H1 (cell line): ENCODE results near the gene MOB3B. TPM values are rescaled to one million over a fixed set of nuclear protein-coding genes. Genes with fewer than 3 reads are reported as not detected.

Experiments used
- CTCF ChIA-PET: fragments of 300-600 bp; sonication (Branson Sonifier 250); formaldehyde crosslinking; loops from one replicate; lab custom pipeline; 2021; ENCODE audit not compliant: partially characterized antibody; lab: Charles Lee
- POLR2A ChIA-PET: fragments of 300-600 bp; sonication (Branson Sonifier 250); formaldehyde crosslinking; loops from one replicate; lab custom pipeline; 2021; ENCODE audit warnings: inconsistent platforms; ENCODE audit not compliant: partially characterized antibody; lab: Charles Lee
- DNase-seq, 2 experiments: peaks; one replicate each; pipeline versions ENCODE4 v3.0.0 to v3.0.0-alpha.2; 2010 to 2022; ENCODE audit warnings: low spot score in 2 of 2, low read depth in 1 of 2, mixed read lengths in 1 of 2
- FAIRE-seq: peaks from 2 replicates; lab custom pipeline; 2011; peaks lifted over from hg19 to GRCh38; lab: Jason Lieb, UNC
- H2AFZ ChIP-seq: 2 replicates; pipeline ENCODE4 v1.8.1; 2012; ENCODE audit warnings: low read length, inconsistent platforms
- H2AK5ac ChIP-seq: 2 replicates; pipeline ENCODE4 v1.6.1; 2013; ENCODE audit warnings: low read depth, low read length
- H2BK120ac ChIP-seq: replicated peaks from 2 replicates; pipeline ENCODE3; 2013; ENCODE audit warnings: low read depth, low read length, inconsistent platforms
- H2BK12ac ChIP-seq: 2 replicates; pipeline ENCODE4 v1.6.1; 2013; ENCODE audit warnings: low read depth, low read length
- H2BK15ac ChIP-seq: 2 replicates; pipeline ENCODE4 v1.6.1; 2013; ENCODE audit warnings: low read length
- H2BK20ac ChIP-seq: 2 replicates; pipeline ENCODE4 v1.6.1; 2013; ENCODE audit warnings: low read length
- H2BK5ac ChIP-seq: 2 replicates; pipeline ENCODE4 v1.6.1; 2013; ENCODE audit warnings: low read depth, low read length
- H3K14ac ChIP-seq: 2 replicates; pipeline ENCODE4 v1.6.1; 2013; ENCODE audit warnings: inconsistent platforms; ENCODE audit not compliant: insufficient read length
- H3K18ac ChIP-seq: 2 replicates; pipeline ENCODE4 v1.6.1; 2013; ENCODE audit warnings: low read length; ENCODE audit errors: extremely low read depth
- H3K23ac ChIP-seq: 2 replicates; pipeline ENCODE4 v1.6.1; 2013; ENCODE audit warnings: inconsistent platforms; ENCODE audit not compliant: insufficient read length
- H3K23me2 ChIP-seq: 2 replicates; pipeline ENCODE4 v1.6.1; 2013; ENCODE audit warnings: low read depth, low read length
- H3K27ac ChIP-seq: 2 replicates; pipeline ENCODE4 v1.6.1; 2011; ENCODE audit warnings: low read depth, low read length, inconsistent platforms
- H3K27me3 ChIP-seq, 4 experiments: replicated peaks in 1 of 4; 1 replicate in 1 of 4; 2 replicates in 3 of 4; pipeline versions ENCODE4 v1.6.1 to v1.8.1; 2011 to 2013; ENCODE audit warnings: low read length in 3 of 4, mild to moderate bottlenecking in 3 of 4, inconsistent platforms in 2 of 4, mixed read lengths in 2 of 4, moderate library complexity in 1 of 4; ENCODE audit not compliant: control insufficient read depth in 3 of 4, insufficient read depth in 3 of 4; ENCODE audit errors: extremely low read depth in 1 of 4
- H3K36me3 ChIP-seq, 4 experiments: 2 replicates each; pipeline versions ENCODE4 v1.6.1 to v1.8.1; 2011 to 2013; ENCODE audit warnings: mild to moderate bottlenecking in 4 of 4, low read length in 3 of 4, moderate library complexity in 2 of 4, control low read depth in 1 of 4, inconsistent platforms in 1 of 4; ENCODE audit not compliant: insufficient read depth in 4 of 4, control insufficient read depth in 2 of 4
- H3K4ac ChIP-seq: replicated peaks from 2 replicates; pipeline ENCODE3; 2013; ENCODE audit warnings: low read length, low read depth, mixed read lengths, inconsistent platforms; ENCODE audit not compliant: insufficient read length
- H3K4me1 ChIP-seq, 4 experiments: replicated peaks in 1 of 4; 1 replicate in 1 of 4; 2 replicates in 3 of 4; pipeline versions ENCODE4 v1.6.1 to v1.8.1; 2011 to 2013; ENCODE audit warnings: low read length in 3 of 4, inconsistent platforms in 2 of 4, mixed read lengths in 1 of 4; ENCODE audit not compliant: insufficient read depth in 4 of 4, control insufficient read depth in 3 of 4
- H3K4me2 ChIP-seq, 2 experiments: 2 replicates each; pipeline versions ENCODE4 v1.6.1 to v1.8.1; 2011 to 2013; ENCODE audit warnings: low read depth in 2 of 2, low read length in 2 of 2, control low read depth in 1 of 2, inconsistent platforms in 1 of 2, mild to moderate bottlenecking in 1 of 2; ENCODE audit not compliant: insufficient read depth in 1 of 2
- H3K4me3 ChIP-seq, 4 experiments: fragments of 200-600, 300-600 bp in 1 of 4; sonication (generic), shearing (Covaris generic), sonication (Bioruptor Twin) in 1 of 4; 2 replicates each; pipeline versions ENCODE4 v1.5.1 to v1.8.1; 2011 to 2016; ENCODE audit warnings: low read length in 4 of 4, low read depth in 3 of 4, control low read depth in 2 of 4, inconsistent platforms in 2 of 4, mild to moderate bottlenecking in 2 of 4, mixed read lengths in 1 of 4, moderate library complexity in 1 of 4; ENCODE audit not compliant: insufficient read depth in 2 of 4; ENCODE audit errors: extremely low read depth in 1 of 4
- H3K56ac ChIP-seq: replicated peaks from 2 replicates; pipeline ENCODE3; 2013; ENCODE audit warnings: low read depth, mild to moderate bottlenecking, mixed read lengths, low read length, inconsistent platforms; ENCODE audit not compliant: insufficient read length
- H3K79me1 ChIP-seq: 2 replicates; pipeline ENCODE4 v1.6.1; 2013; ENCODE audit warnings: low read depth, low read length, control low read depth
- H3K79me2 ChIP-seq, 2 experiments: 2 replicates each; pipeline versions ENCODE4 v1.6.1 to v1.8.1; 2012 to 2013; ENCODE audit warnings: low read length in 2 of 2, mild to moderate bottlenecking in 2 of 2, inconsistent platforms in 1 of 2; ENCODE audit not compliant: insufficient read depth in 2 of 2, control insufficient read depth in 1 of 2
- H3K9ac ChIP-seq, 4 experiments: replicated peaks in 1 of 4; 1 replicate in 1 of 4; 2 replicates in 3 of 4; pipeline versions ENCODE4 v1.6.1 to v1.8.1; 2011 to 2013; ENCODE audit warnings: low read depth in 3 of 4, low read length in 3 of 4, control low read depth in 2 of 4, mild to moderate bottlenecking in 2 of 4, moderate library complexity in 2 of 4, inconsistent platforms in 1 of 4; ENCODE audit errors: extremely low read depth in 1 of 4
- H3K9me3 ChIP-seq, 2 experiments: 2 replicates each; pipeline versions ENCODE4 v1.6.1 to v1.8.1; 2012 to 2013; ENCODE audit warnings: mild to moderate bottlenecking in 2 of 2, moderate library complexity in 2 of 2, control low read depth in 1 of 2, inconsistent platforms in 1 of 2, low read depth in 1 of 2, low read length in 1 of 2, mixed read lengths in 1 of 2; ENCODE audit not compliant: insufficient read depth in 2 of 2
- H4K20me1 ChIP-seq, 2 experiments: replicated peaks in 1 of 2; 2 replicates each; pipeline versions ENCODE3 to v1.8.1; 2011 to 2013; ENCODE audit warnings: inconsistent platforms in 2 of 2, low read length in 2 of 2, mild to moderate bottlenecking in 1 of 2; ENCODE audit not compliant: insufficient read depth in 2 of 2, control insufficient read depth in 1 of 2
- H4K5ac ChIP-seq: 2 replicates; pipeline ENCODE4 v1.6.1; 2013; ENCODE audit warnings: low read length, low read depth, mixed read lengths, inconsistent platforms; ENCODE audit not compliant: insufficient read length
- H4K8ac ChIP-seq: 2 replicates; pipeline ENCODE4 v1.8.0; 2013; ENCODE audit warnings: mild to moderate bottlenecking, moderate library complexity, low read length, inconsistent platforms; ENCODE audit not compliant: insufficient read depth; ENCODE audit errors: extremely low read depth
- H4K91ac ChIP-seq: replicated peaks from 2 replicates; pipeline ENCODE3; 2013; ENCODE audit warnings: low read length, mixed read lengths, inconsistent platforms; ENCODE audit not compliant: insufficient read length
- JUND ChIP-seq: IDR thresholded peaks from 2 replicates; pipeline ENCODE4 v1.6.1; 2011; ENCODE audit warnings: mild to moderate bottlenecking, improper control_type of control experiment, low read length
- POLR2A ChIP-seq, 2 experiments: IDR thresholded peaks; 1 replicate in 1 of 2; 2 replicates in 1 of 2; pipeline ENCODE4 v1.6.1; 2011; ENCODE audit warnings: low read depth in 2 of 2, low read length in 2 of 2, mild to moderate bottlenecking in 2 of 2; ENCODE audit errors: control extremely low read depth in 1 of 2
- WGBS, 2 experiments: shearing (Covaris generic) in 1 of 2; methylation state at CpG; one replicate each; pipeline versions ENCODE4 v1.1.6 to v1.1.7; 2013 to 2015; ENCODE audit warnings: low lambda C conversion rate in 2 of 2, mixed read lengths in 2 of 2, inconsistent platforms in 1 of 2, low coverage in 1 of 2, missing lambda C conversion rate in 1 of 2; ENCODE audit not compliant: insufficient replicate concordance in 2 of 2, insufficient coverage in 1 of 2, insufficient read length in 1 of 2; ENCODE audit errors: extremely low coverage in 1 of 2, missing lambda C conversion rate in 1 of 2; 5-methylcytosine and 5-hydroxymethylcytosine counted together
- polyA plus RNA-seq, 7 experiments: library from polyadenylated mRNA; depleted of rRNA in 3 of 7; stranded (reverse) in 5 of 7; unstranded in 2 of 7; fragments of >200 nt in 5 of 7; fragments of 200-250 nt in 2 of 7; gene quantifications; 1 replicate in 5 of 7; 2 replicates in 1 of 7; 4 replicates in 1 of 7; pipeline versions ENCODE4 v1.2.1 to v1.2.3, GENCODE V29; 2011 to 2013; ENCODE audit warnings: missing spikeins in 2 of 7, mixed read lengths in 2 of 7
- total RNA-seq: library from RNA; stranded (reverse); fragmentation: NEBNext Ultra II Directional; extraction: Animal tissue kit (Norgen Biotek cat#: 25700); gene quantifications from 2 replicates; pipeline ENCODE4 v1.2.1, GENCODE V29; 2021

The MOB3B gene
- total and polyA plus RNA-seq, 2 of the 8 experiments (the other 6 are each of a cell fraction or from before 2014, with no cell fraction given) = 12.7 to 16.1 TPM

GRCh38 chr9:27377147-27377807 is 152.3 kb downstream of the MOB3B start:
- H2BK15ac ChIP-seq = no peak overlapping the region
- H3K36me3 ChIP-seq = no peaks in the 10 kb centered on the region
- no peaks in the 10 kb centered on the region for H3K79me2 ChIP-seq
- ChIA-PET POLR2A (interaction anchor here (0.7 to 1.2 kb wide), 2 partner anchors 10 to 11 kb away, joined by 3 read pairs; no protein-coding TSS in a partner anchor), CTCF (no interaction called here)
- H3K27me3 ChIP-seq = no peaks in the 10 kb centered on the region
- TF ChIP-seq JUND (peak; percentile 73; the same call in 1 of the 2 replicates), POLR2A (IDR thresholded peaks at IDR 0.05; ENCODE audit: control extremely low read depth in 1 of 2, low read depth in 2 of 2, low read length in 2 of 2) (no peak)
- H4K5ac ChIP-seq = no peak overlapping the region
- no peak overlapping the region for H3K4me3 ChIP-seq
- H3K9ac ChIP-seq = no peak overlapping the region
- DNase-seq (no peak), FAIRE-seq (no peak)
- no peak overlapping the region for H3K18ac ChIP-seq
- no peak overlapping the region for H3K14ac ChIP-seq
- no peak overlapping the region; the same call in 1 of the 2 replicates for H2BK5ac ChIP-seq
- no peak overlapping the region for H2AK5ac ChIP-seq
- no peak overlapping the region for H3K23ac ChIP-seq
- no peak overlapping the region for H2BK12ac ChIP-seq
- H3K56ac ChIP-seq = no peak overlapping the region
- H3K23me2 ChIP-seq = no peaks in the 10 kb centered on the region
- H3K79me1 ChIP-seq = no peaks in the 10 kb centered on the region
- no peak overlapping the region for H3K4ac ChIP-seq
- H4K20me1 ChIP-seq = no peaks in the 10 kb centered on the region
- H2BK120ac ChIP-seq = no peak overlapping the region
- H3K27ac ChIP-seq = peak overlapping the region; percentile 13; the same call in 1 of the 2 replicates
- H2AFZ ChIP-seq = no peak overlapping the region
- H2BK20ac ChIP-seq = no peak overlapping the region
- H4K8ac ChIP-seq = no peak overlapping the region
- 72% methylated on average over 8 of the region's 8 CpGs; no CpG with 5 or more reads in 1 of the 2 experiments for WGBS, 2 experiments
- H4K91ac ChIP-seq = no peak overlapping the region
- H3K4me1 ChIP-seq = peaks cover 0 to 5% (median 0%) of the 10 kb centered on the region in 4 experiments; a peak in 3 of 7 replicates
- no peaks in the 10 kb centered on the region for H3K9me3 ChIP-seq
- H3K4me2 ChIP-seq = no peak overlapping the region
